Right atrium auricular region (tissue), 2 donors: ENCODE data around the gene NRP1. TPM values are rescaled to one million over a fixed set of nuclear protein-coding genes. Genes with fewer than 3 reads are reported as not detected.

Source experiments
- DNase-seq: peaks from one replicate; pipeline ENCODE4 v3.0.0-alpha.2; 2019; ENCODE audit warnings: low spot score
- H3K27ac ChIP-seq, 2 donors: fragments of 200-600 bp; sonication (generic); 1 replicate in 1 of 2; 2 replicates in 1 of 2; pipeline ENCODE4 v1.5.1; 2016 to 2019
- H3K27me3 ChIP-seq, 2 donors: fragments of 200-600 bp; sonication (generic); one replicate each; pipeline versions ENCODE4 v1.5.1 to v1.6.0; 2017 to 2019
- H3K36me3 ChIP-seq: fragments of 200-600 bp; sonication (generic); one replicate; pipeline ENCODE4 v1.5.1; 2016
- H3K4me1 ChIP-seq, 2 donors: fragments of 200-600 bp; sonication (generic); one replicate each; pipeline versions ENCODE4 v1.5.1 to v1.6.0; 2017 to 2019
- H3K4me3 ChIP-seq, 2 donors: fragments of 200-600 bp; sonication (generic); 1 replicate in 1 of 2; 2 replicates in 1 of 2; pipeline ENCODE4 v1.5.1; 2017 to 2019; ENCODE audit warnings: mild to moderate bottlenecking in 1 of 2, moderate library complexity in 1 of 2
- H3K9me3 ChIP-seq, 2 donors: fragments of 200-600 bp; sonication (generic); one replicate each; pipeline ENCODE4 v1.5.1; 2019
- total RNA-seq, 2 donors: library from RNA; depleted of rRNA; stranded (reverse); fragments of >200 nt; gene quantifications; one replicate each; pipeline ENCODE4 v1.1.0, GENCODE V29; 2016
- TF ChIP-seq, protein P1 (sequence below), 2 donors: fragments of 200-600 bp; sonication (generic); IDR thresholded peaks; one replicate each; pipeline ENCODE4 v1.5.1; 2019; ENCODE audit warnings: antibody characterized with exemption in 2 of 2

NRP1 gene
- total RNA-seq, 2 donors from 2014 or later: 54.6 to 83.1 TPM

DNA sequence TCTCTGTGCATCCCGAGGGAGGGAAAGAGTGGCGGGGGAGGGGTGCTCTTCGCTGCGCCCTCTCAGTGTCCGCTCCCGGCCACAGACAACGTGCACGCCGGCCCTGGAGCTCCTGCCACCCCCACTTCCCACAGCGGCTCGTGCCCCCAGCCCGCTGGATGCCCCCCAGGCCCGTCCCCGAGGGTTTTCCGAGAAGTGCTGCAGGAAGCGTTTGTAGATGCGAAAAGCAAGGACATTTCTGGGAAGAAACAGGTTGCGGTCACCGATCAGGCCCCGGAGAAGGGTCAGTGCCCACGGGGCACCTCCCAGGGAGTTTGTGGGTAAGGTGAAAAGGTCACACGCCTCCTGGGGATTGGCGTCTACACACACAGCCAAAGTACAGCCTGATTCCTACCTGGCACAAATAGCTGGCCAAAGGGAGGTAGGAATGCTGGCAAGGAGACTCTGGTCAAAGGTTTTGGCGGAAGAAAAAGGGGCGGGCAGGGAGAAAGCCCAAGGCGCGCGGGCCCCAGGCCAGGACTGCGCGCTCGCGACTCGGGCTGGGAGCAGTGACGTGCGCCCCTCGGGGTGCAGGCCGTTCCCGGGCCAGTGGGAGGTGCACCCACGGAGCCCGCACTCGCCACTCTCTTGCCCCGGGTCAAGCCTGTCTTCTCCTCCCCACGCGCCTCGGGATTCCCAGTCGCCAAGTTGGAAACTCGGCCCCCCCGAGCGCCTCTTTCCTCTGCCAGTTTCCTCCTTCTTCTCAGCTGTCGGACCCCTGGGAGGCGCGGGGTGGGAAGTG, 1.5 kb upstream of the NRP1 start:
- no peaks in the 10 kb centered on the region for H3K9me3 ChIP-seq
- peak; percentile 79 for DNase-seq
- peaks cover 0 to 24% of the 10 kb centered on the region in 2 donors for H3K4me1 ChIP-seq
- H3K27me3 ChIP-seq: no peaks in the 10 kb centered on the region
- H3K27ac ChIP-seq: peak overlapping the region; percentile 95 to 97
- no peaks in the 10 kb centered on the region for H3K36me3 ChIP-seq
- TF ChIP-seq, protein P1, sequence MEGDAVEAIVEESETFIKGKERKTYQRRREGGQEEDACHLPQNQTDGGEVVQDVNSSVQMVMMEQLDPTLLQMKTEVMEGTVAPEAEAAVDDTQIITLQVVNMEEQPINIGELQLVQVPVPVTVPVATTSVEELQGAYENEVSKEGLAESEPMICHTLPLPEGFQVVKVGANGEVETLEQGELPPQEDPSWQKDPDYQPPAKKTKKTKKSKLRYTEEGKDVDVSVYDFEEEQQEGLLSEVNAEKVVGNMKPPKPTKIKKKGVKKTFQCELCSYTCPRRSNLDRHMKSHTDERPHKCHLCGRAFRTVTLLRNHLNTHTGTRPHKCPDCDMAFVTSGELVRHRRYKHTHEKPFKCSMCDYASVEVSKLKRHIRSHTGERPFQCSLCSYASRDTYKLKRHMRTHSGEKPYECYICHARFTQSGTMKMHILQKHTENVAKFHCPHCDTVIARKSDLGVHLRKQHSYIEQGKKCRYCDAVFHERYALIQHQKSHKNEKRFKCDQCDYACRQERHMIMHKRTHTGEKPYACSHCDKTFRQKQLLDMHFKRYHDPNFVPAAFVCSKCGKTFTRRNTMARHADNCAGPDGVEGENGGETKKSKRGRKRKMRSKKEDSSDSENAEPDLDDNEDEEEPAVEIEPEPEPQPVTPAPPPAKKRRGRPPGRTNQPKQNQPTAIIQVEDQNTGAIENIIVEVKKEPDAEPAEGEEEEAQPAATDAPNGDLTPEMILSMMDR (IDR thresholded peaks at IDR 0.05): no peak
- peak overlapping the region; percentile 60 to 91 for H3K4me3 ChIP-seq

DNA sequence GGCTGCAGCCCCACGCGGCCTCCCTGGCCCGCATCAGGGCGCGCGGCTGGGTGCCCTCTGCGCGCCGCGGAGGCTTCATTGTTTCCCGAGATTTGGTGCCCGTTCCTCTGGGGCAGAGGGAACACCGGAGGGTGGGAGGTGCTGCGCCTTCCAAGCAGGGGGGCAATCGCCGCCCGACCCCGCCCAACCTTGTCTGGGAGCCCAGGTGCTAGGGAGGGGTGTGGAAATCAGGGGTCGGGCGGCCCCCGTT, 1.0 kb upstream of the NRP1 start:
- no peaks in the 10 kb centered on the region for H3K36me3 ChIP-seq
- peaks cover 0 to 24% of the 10 kb centered on the region in 2 donors for H3K4me1 ChIP-seq
- H3K9me3 ChIP-seq: no peaks in the 10 kb centered on the region
- H3K27me3 ChIP-seq: no peaks in the 10 kb centered on the region
- TF ChIP-seq, protein P1 (IDR thresholded peaks at IDR 0.05): no peak
- DNase-seq: no peak
- peak overlapping the region; percentile 95 to 97 for H3K27ac ChIP-seq
- peak overlapping the region; percentile 60 to 91 for H3K4me3 ChIP-seq

DNA sequence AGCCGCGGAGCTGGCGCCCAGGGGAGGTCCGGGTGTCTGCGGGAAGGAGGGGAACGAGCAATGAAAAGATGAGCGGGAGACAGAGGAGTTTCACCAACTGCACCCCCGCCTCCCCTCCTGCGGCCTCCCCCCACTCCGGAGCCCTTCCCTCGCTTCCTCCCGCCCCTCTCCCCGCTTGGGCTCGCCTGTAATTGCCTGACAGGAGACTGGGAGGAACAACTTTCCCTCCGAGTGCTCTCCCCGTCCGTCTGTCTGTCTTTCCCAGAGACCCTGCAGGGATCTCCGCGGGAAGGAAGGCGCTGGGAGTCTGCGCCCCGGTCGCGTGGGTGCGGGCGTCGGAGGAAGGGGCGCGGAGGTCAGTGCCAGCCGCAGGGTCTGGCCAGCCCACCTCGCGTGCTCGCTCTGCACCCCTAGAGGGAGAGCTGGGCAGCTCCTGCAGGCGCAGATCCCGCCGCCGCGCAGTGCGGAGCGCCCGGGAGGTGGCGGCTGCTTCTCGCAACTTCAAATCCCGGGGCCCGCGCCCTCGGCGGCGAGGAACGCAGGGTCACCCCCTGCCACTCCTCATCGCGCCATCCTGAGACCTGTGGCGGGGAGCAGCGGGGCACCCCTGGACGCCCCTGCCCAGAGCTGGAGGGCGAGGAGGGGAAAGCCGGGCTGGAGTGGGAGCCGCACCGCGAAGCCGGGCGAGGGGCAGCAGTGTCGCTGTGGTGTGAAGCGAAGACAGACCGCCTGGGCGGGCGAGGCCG, 511 bp upstream of the NRP1 start:
- Histone ChIP-seq H3K4me1 (peaks cover 0 to 24% of the 10 kb centered on the region in 2 donors), H3K27ac (peak overlapping the region; percentile 95 to 97), H3K27me3 (no peaks in the 10 kb centered on the region), H3K4me3 (peak overlapping the region; percentile 60 to 91), H3K9me3 (no peaks in the 10 kb centered on the region), H3K36me3 (no peaks in the 10 kb centered on the region)
- TF ChIP-seq, protein P1 (IDR thresholded peaks at IDR 0.05): peak; percentile 48 to 88
- peak; percentile 75 for DNase-seq

DNA sequence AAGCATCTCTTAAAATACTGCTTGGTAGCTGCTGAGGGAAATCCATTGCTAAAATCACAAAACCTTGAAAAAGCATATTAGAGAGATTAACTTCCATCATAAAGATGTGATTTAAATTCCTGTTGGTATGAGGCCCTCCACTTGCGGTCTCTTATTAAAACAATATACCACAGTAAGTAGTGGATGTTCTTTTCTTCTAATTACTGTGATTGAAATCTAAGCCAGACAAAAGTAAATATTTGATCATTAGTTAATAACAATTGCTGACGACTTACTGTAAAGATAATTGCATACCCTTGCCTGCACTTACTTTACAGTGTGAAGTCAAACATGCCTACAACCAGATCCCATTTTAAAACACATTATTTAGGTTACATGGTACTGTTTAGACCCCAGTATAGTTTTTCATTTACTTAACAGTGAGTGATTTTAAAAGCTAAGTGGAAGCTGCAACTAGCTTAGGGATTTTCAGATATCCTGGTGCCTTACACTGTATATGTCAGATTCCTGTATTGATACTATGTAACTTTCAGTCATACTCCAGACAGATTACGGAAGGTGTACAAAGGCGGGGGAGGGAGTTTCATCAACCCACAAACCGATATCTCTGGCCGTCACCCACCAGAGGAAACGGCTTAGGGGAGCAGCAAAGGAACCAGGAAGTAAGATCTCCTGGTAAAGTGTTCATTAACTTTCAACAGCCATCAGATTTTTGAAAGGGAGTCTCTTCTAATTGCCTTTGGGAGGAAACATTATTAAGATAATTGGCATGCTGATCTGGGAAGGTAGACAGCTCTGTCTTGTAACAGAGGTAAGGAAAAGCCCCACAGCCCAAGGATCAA, 986 bp downstream of the NRP1 start:
- DNase-seq: no peak
- peaks cover 0 to 30% of the 10 kb centered on the region in 2 donors for H3K4me1 ChIP-seq
- peaks cover 12% of the 10 kb centered on the region for H3K36me3 ChIP-seq
- H3K9me3 ChIP-seq: no peaks in the 10 kb centered on the region
- peak overlapping the region; percentile 60 to 91 for H3K4me3 ChIP-seq
- peak overlapping the region; percentile 95 to 97 for H3K27ac ChIP-seq
- H3K27me3 ChIP-seq: no peaks in the 10 kb centered on the region
- TF ChIP-seq, protein P1 (IDR thresholded peaks at IDR 0.05): no peak

DNA sequence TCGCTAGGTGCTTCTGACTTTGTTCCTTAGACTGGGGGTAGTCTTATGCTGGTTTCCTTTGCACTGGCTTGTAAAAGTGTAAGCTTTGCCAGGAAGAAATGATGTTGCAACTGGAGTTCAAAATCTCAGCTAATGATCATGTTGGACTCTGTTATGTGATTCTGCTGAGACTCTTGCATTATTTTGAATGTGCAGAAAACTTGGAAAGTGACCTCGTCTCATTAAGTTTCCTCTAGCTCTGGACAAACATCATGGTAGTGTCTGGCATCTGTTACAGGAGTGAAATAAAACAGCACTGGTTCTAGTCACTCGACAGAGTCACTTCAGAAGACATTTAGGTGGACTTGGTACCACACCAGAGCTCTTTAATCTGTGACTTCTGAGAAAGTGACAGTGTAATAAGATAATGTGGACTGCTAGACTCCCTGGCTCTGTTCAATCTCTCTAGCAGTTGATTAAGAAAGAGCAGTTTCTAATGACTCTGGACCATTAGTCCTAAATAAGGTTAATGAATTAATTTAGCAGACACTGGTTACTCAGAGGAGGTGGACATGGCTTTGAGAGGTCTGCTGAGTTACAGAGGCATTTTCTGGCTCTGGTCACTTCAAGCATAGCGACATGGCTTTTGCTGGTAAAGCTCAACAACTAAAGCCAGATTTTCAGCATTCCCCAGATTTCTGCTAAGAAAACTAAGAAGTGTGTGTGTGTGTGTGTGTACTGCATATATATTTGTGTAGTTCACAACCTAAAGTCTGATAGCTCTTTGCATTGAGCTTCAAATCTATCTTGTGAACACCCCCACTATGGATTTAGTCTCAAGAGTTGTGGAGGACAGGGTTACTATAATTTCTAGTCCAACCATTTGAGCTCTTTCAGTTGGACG, 2.0 kb downstream of the NRP1 start:
- DNase-seq: no peak
- TF ChIP-seq, protein P1 (IDR thresholded peaks at IDR 0.05): no peak
- Histone ChIP-seq H3K27ac (peak overlapping the region; percentile 95 to 97), H3K9me3 (no peaks in the 10 kb centered on the region), H3K27me3 (no peaks in the 10 kb centered on the region), H3K36me3 (peaks cover 18% of the 10 kb centered on the region), H3K4me3 (peak overlapping the region; percentile 60 to 91), H3K4me1 (peaks cover 0 to 33% of the 10 kb centered on the region in 2 donors)
